Activated CD4-positive, alpha-beta memory T cell treated with anti-CD3 and anti-CD28 coated beads for 36 hours (primary cell): ENCODE data around the gene FAM227A. TPM values are rescaled to one million over a fixed set of nuclear protein-coding genes. Genes with fewer than 3 reads are reported as not detected.

Source experiments
- CTCF ChIA-PET: fragments of 350-600 bp; sonication (Branson Sonifier 250); formaldehyde crosslinking; loops from one replicate; lab custom pipeline; 2021; ENCODE audit warnings: antibody characterized with exemption, inconsistent platforms; lab: Charles Lee
- POLR2A ChIA-PET: fragments of 350-600 bp; sonication (Branson Sonifier 250); formaldehyde crosslinking; loops from one replicate; lab custom pipeline; 2021; ENCODE audit warnings: antibody characterized with exemption; lab: Charles Lee
- DNase-seq: peaks from one replicate; pipeline ENCODE4 v3.0.0-alpha.2; 2020
- H3K27ac Mint-ChIP-seq: one replicate; pipeline ENCODE4 v1.8.0; 2021; ENCODE audit warnings: mixed read lengths
- H3K27me3 Mint-ChIP-seq: one replicate; pipeline ENCODE4 v1.8.0; 2021; ENCODE audit warnings: mixed read lengths
- H3K36me3 Mint-ChIP-seq: one replicate; pipeline ENCODE4 v1.8.0; 2021; ENCODE audit warnings: mixed read lengths
- H3K4me1 Mint-ChIP-seq: one replicate; pipeline ENCODE4 v1.8.0; 2021; ENCODE audit warnings: low read depth, mixed read lengths
- H3K4me3 Mint-ChIP-seq: one replicate; pipeline ENCODE4 v1.8.0; 2021; ENCODE audit warnings: mild to moderate bottlenecking, mixed read lengths
- H3K9me3 Mint-ChIP-seq: one replicate; pipeline ENCODE4 v1.8.0; 2021; ENCODE audit warnings: mixed read lengths
- intact Hi-C: fragments of 100-400 bp; cut with micrococcal nuclease; formaldehyde crosslinking; loops from one replicate; pipeline ENCODE4 v1.15.1; 2023
- total RNA-seq, 2 experiments: library from RNA; stranded (reverse); gene quantifications; one replicate each; pipeline ENCODE4 v1.2.3, GENCODE V29; 2021

Gene FAM227A
- total RNA-seq, 2 experiments from 2014 or later = 0.36 to 0.88 TPM

- peaks cover 62% of the 10 kb centered on the region for H3K4me1 Mint-ChIP-seq
- peak overlapping the region; percentile 98 for H3K27ac Mint-ChIP-seq
- intact Hi-C loops = no loop called here
- H3K27me3 Mint-ChIP-seq = peaks cover 1% of the 10 kb centered on the region
- no peak for DNase-seq
- ChIA-PET POLR2A (interaction anchor here (1.9 to 3.1 kb wide), 2 partner anchors 8 to 16 kb away, joined by 7 to 13 read pairs; partner anchors contain the start of genes GTPBP1 and TOMM22), CTCF (interaction anchor here (0.6 to 4.4 kb wide), 3 partner anchors 9 to 195 kb away, joined by 3 to 40 read pairs (median 3); partner anchors contain the start of gene TOMM22)
- peaks cover 47% of the 10 kb centered on the region for H3K36me3 Mint-ChIP-seq
- H3K4me3 Mint-ChIP-seq = peak overlapping the region; percentile 92
- no peaks in the 10 kb centered on the region for H3K9me3 Mint-ChIP-seq
These were observed 41.4 kb upstream of the FAM227A start for GRCh38 chr22:38697425-38698089.

DNA sequence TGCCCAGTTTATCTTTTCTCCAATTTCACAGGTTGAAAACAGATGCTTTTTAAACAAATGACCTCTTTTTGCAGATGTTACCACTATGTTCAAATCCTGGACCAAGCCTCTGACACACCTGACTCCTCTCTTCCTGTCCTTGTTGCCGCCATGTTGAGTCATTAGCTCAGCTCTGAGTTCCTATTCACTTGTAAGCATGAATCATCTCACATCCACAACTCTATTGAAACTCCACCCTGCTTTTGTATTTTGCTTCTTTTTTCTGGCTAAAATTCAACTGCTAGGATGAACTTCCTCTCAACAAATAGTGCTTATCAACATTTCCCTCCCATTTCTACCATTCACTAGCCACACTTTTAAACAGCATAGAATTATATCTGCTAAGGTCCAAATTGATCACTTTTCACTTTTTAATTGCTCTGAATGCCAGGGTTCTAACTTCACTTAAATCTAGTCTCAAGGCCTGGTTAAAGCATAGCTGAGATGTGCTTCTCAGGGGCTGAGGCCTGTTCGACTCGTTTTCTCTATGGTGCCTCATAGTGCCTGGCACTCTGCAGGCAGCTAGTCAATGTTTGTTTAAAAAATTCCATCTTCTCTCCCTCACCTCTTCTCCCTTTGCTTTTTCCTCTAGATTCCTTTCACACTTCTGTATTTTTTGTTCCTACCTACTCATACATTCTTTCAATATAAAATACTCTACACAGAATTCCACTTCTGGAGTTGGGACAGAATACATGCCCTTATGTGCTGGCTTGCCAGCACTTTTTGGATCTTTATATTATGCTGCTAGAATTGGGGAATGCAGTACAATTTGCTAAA is 40.6 kb upstream of the FAM227A start:
- H3K36me3 Mint-ChIP-seq = peaks cover 47% of the 10 kb centered on the region
- CTCF ChIA-PET = interaction anchor here (1.4 to 4.4 kb wide), 2 partner anchors 15 to 69 kb away, joined by 4 to 40 read pairs; partner anchors contain the start of gene TOMM22

DNA sequence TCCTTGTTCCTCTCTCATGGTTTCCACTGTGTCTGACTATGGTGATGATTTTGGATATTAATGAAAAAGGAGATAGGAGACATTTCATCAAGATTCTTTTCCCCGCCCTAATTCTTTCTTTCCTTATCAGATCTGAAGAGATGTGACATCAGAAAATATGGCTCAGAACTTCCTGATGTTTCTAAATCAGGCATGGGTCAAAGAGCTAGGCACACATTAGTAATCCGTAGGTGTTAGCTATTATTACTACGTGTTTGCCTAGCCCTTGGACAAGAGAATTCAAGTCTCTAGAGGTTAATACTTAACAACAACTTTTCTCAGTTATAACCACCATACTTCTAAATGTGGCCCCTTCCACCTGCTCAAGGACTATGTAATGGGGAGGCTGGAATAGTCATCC is 38.7 kb upstream of the FAM227A start:
- POLR2A ChIA-PET = interaction anchor here (3.1 kb wide), 1 partner anchor 11 kb away, joined by 13 read pairs; the partner anchor contains the start of gene GTPBP1
- Mint-ChIP-seq H3K36me3 (peaks cover 48% of the 10 kb centered on the region), H3K4me1 (peaks cover 57% of the 10 kb centered on the region), H3K27ac (peak overlapping the region; percentile 46), H3K4me3 (no peak overlapping the region), H3K9me3 (no peaks in the 10 kb centered on the region), H3K27me3 (no peaks in the 10 kb centered on the region)
- CTCF ChIA-PET = interaction anchor here (0.9 kb wide), 1 partner anchor 13 kb away, joined by 5 read pairs; the partner anchor contains the start of gene TOMM22
- no peak for DNase-seq
- intact Hi-C loops = no loop called here

More for the DNA sequence above, 40.6 kb upstream of the FAM227A start:
- H3K4me3 Mint-ChIP-seq = peak overlapping the region; percentile 92
- peaks cover 1% of the 10 kb centered on the region for H3K27me3 Mint-ChIP-seq
- peaks cover 61% of the 10 kb centered on the region for H3K4me1 Mint-ChIP-seq
- DNase-seq = peak; percentile 70
- intact Hi-C loops = loop anchor here (1.0 kb wide), 1 partner anchor 16 kb away; the partner anchor contains the start of gene TOMM22
- no peaks in the 10 kb centered on the region for H3K9me3 Mint-ChIP-seq
- peak overlapping the region; percentile 98 for H3K27ac Mint-ChIP-seq
- POLR2A ChIA-PET = interaction anchor here (0.9 to 3.1 kb wide), 3 partner anchors 9 to 60 kb away, joined by 3 to 13 read pairs (median 7); partner anchors contain the start of genes GTPBP1 and TOMM22

DNA sequence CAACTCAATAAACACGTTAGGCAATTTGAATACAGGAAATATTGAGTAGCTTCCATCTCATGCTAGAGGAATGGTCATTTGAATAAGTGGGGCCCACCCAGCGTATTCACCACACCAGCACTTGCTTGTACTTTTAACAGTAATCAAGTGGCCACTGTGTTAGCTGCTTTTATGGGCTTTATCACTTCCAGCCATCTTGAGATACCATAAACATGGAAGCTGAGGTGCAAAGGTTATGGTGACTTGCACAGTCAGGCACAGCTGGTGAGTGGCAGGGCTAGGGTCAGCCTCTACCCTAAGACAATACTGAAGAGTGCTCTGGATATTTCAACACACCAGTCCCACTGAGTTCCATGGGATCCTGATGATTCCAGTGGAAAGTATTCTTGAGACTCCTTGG is 37.9 kb upstream of the FAM227A start:
- H3K36me3 Mint-ChIP-seq = peaks cover 41% of the 10 kb centered on the region
- no peak overlapping the region for H3K27ac Mint-ChIP-seq

DNA sequence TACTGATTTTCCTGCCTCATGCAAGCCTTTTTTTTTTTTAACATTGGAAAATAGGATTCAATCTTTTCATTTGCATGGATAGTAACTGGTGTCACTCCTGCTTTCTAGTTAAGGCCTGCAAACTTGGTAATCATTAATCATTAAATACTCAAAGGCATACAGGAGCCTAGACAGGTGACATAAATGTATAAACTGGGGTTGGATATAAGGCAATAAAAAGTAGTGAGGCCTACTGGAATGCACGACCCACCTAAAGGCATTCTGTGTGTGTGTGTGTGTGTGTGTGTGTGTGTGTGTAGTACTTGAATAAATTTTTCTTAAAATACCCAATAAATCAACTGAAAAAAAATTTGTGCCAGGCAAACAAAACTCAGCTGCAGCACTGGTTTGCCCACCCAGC is 33.5 kb upstream of the FAM227A start:
- no peak for DNase-seq
- Mint-ChIP-seq H3K36me3 (peaks cover 36% of the 10 kb centered on the region), H3K9me3 (no peaks in the 10 kb centered on the region), H3K27me3 (no peaks in the 10 kb centered on the region), H3K27ac (no peak overlapping the region), H3K4me3 (no peak overlapping the region), H3K4me1 (peaks cover 11% of the 10 kb centered on the region)
- ChIA-PET POLR2A (no interaction called here), CTCF (no interaction called here)
- intact Hi-C loops = no loop called here

More for the DNA sequence above, 37.9 kb upstream of the FAM227A start:
- DNase-seq = no peak
- no peaks in the 10 kb centered on the region for H3K27me3 Mint-ChIP-seq
- no peaks in the 10 kb centered on the region for H3K9me3 Mint-ChIP-seq
- ChIA-PET POLR2A (no interaction called here), CTCF (interaction anchor here (1.8 kb wide), 1 partner anchor 12 kb away, joined by 10 read pairs; the partner anchor contains the start of gene TOMM22)
- peaks cover 50% of the 10 kb centered on the region for H3K4me1 Mint-ChIP-seq
- H3K4me3 Mint-ChIP-seq = no peak overlapping the region
- intact Hi-C loops = no loop called here

GRCh38 chr22:38685761-38686160 is 29.6 kb upstream of the FAM227A start:
- ChIA-PET POLR2A (interaction anchor here (1.2 kb wide), 1 partner anchor 13 kb away, joined by 3 read pairs; no protein-coding TSS in a partner anchor), CTCF (no interaction called here)
- no peak overlapping the region for H3K27ac Mint-ChIP-seq
- DNase-seq = no peak
- no peaks in the 10 kb centered on the region for H3K27me3 Mint-ChIP-seq
- H3K9me3 Mint-ChIP-seq = no peaks in the 10 kb centered on the region
- intact Hi-C loops = no loop called here
- H3K4me3 Mint-ChIP-seq = no peak overlapping the region
- peaks cover 40% of the 10 kb centered on the region for H3K36me3 Mint-ChIP-seq
- peaks cover 23% of the 10 kb centered on the region for H3K4me1 Mint-ChIP-seq

GRCh38 chr22:38684895-38685294 is 28.7 kb upstream of the FAM227A start:
- POLR2A ChIA-PET = no interaction called here
- H3K4me3 Mint-ChIP-seq = no peak overlapping the region
- peaks cover 23% of the 10 kb centered on the region for H3K4me1 Mint-ChIP-seq
- DNase-seq = no peak
- H3K9me3 Mint-ChIP-seq = no peaks in the 10 kb centered on the region
- no peaks in the 10 kb centered on the region for H3K27me3 Mint-ChIP-seq
- intact Hi-C loops = no loop called here
- CTCF ChIA-PET = no interaction called here
- H3K36me3 Mint-ChIP-seq = peaks cover 40% of the 10 kb centered on the region
- H3K27ac Mint-ChIP-seq = no peak overlapping the region

DNA sequence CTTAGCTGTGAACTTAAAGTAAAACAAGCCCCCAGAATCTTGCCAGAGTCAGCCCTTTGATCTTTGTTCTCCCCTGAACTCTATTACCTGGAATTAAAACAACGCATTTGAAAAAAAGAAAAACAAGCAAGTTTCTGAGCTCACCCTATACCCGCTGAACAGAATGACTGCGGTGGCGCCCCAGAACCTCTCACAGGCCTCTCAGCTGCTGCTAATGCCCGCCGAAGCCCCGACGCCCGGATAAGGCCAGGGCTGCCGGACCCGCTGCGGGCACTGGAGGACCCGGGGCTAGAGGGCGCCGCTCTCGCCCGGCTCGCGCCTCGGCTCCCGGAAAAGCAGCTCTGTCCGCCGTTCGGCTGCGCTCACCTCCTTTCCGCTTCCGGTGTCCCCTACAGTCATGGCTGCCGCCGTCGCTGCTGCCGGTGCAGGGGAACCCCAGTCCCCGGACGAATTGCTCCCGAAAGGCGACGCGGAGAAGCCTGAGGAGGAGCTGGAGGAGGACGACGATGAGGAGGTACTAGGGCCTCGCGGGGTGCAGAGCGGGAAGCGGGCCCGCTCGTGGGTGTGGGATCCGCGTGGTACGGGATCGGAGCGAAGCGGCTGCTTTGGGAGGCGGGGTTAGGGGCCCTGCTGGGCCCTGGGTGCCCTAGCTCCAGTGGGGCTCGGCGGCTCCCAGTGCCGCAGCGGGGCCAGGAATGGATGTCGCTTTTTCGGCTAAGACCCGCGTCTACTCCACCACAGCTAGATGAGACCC is 25.6 kb upstream of the FAM227A start, which contains the start of gene TOMM22:
TOMM22 (plus strand) TSS at position 376 of the 754 bp plus-strand sequence; CDS start at position 398, 22 bp downstream.
- H3K27ac Mint-ChIP-seq = peak within 1 kb of the TSS; percentile 94
- H3K4me3 Mint-ChIP-seq = peak within 1 kb of the TSS; percentile 99
- DNase-seq = peak; percentile 90
- no peaks in the 10 kb centered on the region for H3K9me3 Mint-ChIP-seq
- intact Hi-C loops = loop anchor here (1.0 to 2.0 kb wide), 2 partner anchors 15 to 25 kb away; partner anchors contain the start of genes CBY1 and FAM227A
- ChIA-PET POLR2A (interaction anchor here (0.6 to 1.7 kb wide), 10 partner anchors 16 to 180 kb away, joined by 3 to 19 read pairs (median 5); partner anchors contain the start of genes CBY1, DMC1 and JOSD1), CTCF (interaction anchor here (0.6 to 3.5 kb wide), 23 partner anchors 10 to 629 kb away, joined by 3 to 40 read pairs (median 4); partner anchors contain the start of genes CBY1, DMC1, FAM227A and GTPBP1)
- no peaks in the 10 kb centered on the region for H3K27me3 Mint-ChIP-seq
- H3K4me1 Mint-ChIP-seq = peaks cover 23% of the 10 kb centered on the region
- H3K36me3 Mint-ChIP-seq = peaks cover 27% of the 10 kb centered on the region

DNA sequence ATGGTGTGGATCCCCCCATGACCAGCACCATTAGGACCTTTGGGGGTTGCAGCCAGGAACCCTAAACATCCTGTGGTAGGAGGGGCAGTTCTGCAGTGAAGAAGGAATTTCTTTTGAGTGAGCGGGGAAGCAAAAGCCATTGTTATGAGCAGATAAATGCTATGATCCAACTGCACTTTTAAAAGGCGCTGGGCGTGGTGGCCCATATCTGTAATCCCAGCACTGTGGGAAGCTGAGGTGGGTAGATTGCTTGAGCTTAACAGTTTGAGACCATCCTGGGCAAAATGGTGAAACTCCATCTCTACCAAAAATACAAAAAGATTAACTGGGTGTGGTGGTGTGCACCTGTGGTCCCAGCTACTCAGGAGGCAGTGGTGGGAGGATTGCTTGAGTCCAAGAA is 19.6 kb upstream of the FAM227A start:
- Mint-ChIP-seq H3K9me3 (no peaks in the 10 kb centered on the region), H3K27me3 (no peaks in the 10 kb centered on the region), H3K27ac (no peak overlapping the region), H3K4me3 (no peak overlapping the region), H3K4me1 (no peaks in the 10 kb centered on the region), H3K36me3 (peaks cover 11% of the 10 kb centered on the region)
- CTCF ChIA-PET = interaction anchor here (0.5 kb wide), 1 partner anchor 574 kb away, joined by 3 read pairs; no protein-coding TSS in a partner anchor
- POLR2A ChIA-PET = no interaction called here
- no peak for DNase-seq
- intact Hi-C loops = no loop called here

- Mint-ChIP-seq H3K27me3 (no peaks in the 10 kb centered on the region), H3K27ac (no peak overlapping the region), H3K9me3 (no peaks in the 10 kb centered on the region), H3K4me1 (no peaks in the 10 kb centered on the region), H3K36me3 (peaks cover 12% of the 10 kb centered on the region), H3K4me3 (no peak overlapping the region)
- intact Hi-C loops = no loop called here
- ChIA-PET POLR2A (no interaction called here), CTCF (no interaction called here)
- no peak for DNase-seq
These were observed 18.7 kb upstream of the FAM227A start for GRCh38 chr22:38674888-38675287.
